Right lung (tissue), 5 donors: Measurements from ENCODE around the gene GUCA2B. TPM values are rescaled to one million over a fixed set of nuclear protein-coding genes. Genes with fewer than 3 reads are reported as not detected.
A peak's percentile ranks its signal among the peaks of the same experiment; 100 is the strongest.

ENCODE experiments used
- DNase-seq, 2 donors: peaks; one replicate each; pipeline ENCODE4 v3.0.0-alpha.2; 2013
- polyA plus RNA-seq, 5 donors: library from polyadenylated mRNA; unstranded; fragments of 120-200 nt; gene quantifications; one replicate each; pipeline versions ENCODE4 v1.2.1 to v1.2.3, GENCODE V29; 2013; ENCODE audit warnings: inconsistent platforms in 1 of 5, low replicate concordance in 1 of 5; ENCODE audit not compliant: insufficient read length in 5 of 5, insufficient read depth in 1 of 5

Gene GUCA2B
- polyA plus RNA-seq, 5 donors: not detected

DNA sequence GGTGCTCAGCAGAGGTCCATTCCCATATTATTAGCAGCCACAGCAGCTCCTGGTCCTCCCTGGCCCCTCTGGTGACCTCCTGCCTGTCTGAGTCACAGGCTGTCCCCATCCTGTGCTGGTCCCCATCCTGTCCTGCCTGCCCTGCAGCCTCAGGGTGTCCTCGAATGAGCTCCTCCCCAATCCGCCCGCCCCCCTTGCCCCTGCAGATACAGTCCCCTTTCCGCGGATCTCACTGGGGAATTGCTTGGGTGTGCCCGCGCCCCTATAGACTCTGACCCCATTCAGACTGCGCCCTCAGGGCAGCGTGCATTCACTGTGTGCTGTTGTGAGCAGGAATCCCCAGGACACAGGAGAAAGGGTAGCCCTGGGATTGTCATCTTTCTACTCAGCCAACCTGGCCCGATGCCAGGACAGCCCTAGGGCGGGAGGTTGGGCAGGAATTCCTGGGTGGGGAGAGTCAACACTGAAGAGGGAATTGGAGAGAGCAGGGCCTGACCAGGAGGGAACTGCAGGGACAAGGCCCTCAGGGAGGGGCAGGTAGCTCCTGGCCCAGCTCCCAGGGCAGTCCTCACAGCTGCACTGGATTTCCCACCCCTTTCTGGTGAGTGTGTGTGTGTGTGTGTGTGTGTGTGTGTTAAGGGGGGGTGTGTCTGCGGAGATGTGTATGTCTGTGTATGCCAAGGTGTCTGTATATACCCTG, 12.5 kb downstream of the GUCA2B start:
- peak; percentile 71 to 72 for DNase-seq

DNA sequence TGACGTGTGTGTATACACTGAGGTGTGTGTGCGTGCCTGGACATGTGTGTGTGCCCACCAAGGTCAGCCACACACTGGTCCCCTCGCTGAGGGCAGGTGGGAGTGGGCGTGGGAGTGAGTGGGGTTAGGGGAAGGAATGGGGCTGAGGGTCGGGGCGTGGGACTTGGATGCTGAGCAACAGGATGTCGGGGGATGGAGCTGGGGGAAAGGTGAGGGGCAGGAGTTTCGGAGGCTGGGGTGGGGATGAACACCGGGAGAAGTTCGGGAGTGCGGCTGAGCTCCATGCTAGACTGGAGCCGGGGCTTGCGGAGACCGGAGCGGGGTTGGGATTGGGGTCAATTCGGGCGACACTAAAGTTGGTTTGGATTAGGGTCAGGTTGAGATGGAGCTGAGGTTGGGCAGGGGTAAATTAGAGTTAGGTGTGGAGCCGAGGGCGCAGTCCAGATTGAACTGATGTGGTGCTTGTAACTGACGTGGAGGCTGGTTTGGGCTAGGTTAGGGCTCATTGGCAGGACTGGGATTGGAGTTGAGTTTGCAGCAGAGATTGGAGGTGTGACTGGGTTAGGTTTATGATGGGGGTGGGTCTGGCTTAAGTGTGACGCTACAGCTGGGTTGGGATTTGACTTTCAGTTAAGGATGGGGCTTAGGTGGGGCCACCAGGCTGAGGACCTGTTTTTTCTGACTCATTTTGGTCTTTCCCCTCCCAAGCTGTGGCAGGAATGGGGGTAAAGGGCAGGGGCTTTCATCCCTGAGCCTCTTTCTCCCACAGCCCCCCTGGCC, 14.6 kb downstream of the GUCA2B start:
- no peak for DNase-seq

DNA sequence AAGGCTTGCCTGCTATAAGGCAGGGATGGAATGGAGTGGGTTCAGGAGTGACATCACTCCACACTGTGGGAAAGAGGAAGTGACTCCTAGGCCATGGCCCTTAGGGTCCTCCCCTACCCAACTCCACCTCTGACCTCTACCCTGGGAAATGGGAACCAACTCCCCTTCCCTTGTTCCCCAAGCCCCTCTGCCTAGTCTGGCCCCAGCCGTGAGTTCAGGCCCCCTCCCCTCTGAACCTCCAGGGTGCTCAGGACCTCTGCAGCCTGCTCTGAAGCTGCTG, 15.1 kb downstream of the GUCA2B start:
- DNase-seq: no peak

DNA sequence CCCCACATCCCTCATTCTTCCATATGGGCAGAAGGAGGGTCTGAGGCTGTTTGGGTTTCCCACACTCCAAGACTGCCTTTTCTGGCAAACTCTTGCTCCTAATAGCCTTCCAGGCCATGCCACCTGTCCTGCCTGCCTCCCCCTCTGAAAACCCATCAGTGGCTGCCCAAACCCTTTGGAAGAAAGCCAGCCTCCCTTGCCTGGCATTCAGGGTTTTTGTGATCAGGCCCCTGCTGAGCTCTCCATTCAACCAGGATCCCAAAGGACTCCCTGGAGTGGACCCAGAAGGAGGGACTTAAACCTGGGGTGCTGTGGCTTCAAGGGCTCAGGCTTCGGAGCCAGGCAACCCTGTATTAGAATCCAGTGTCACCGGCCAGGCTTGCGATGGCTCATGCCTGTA, 15.6 kb downstream of the GUCA2B start:
- no peak for DNase-seq

DNA sequence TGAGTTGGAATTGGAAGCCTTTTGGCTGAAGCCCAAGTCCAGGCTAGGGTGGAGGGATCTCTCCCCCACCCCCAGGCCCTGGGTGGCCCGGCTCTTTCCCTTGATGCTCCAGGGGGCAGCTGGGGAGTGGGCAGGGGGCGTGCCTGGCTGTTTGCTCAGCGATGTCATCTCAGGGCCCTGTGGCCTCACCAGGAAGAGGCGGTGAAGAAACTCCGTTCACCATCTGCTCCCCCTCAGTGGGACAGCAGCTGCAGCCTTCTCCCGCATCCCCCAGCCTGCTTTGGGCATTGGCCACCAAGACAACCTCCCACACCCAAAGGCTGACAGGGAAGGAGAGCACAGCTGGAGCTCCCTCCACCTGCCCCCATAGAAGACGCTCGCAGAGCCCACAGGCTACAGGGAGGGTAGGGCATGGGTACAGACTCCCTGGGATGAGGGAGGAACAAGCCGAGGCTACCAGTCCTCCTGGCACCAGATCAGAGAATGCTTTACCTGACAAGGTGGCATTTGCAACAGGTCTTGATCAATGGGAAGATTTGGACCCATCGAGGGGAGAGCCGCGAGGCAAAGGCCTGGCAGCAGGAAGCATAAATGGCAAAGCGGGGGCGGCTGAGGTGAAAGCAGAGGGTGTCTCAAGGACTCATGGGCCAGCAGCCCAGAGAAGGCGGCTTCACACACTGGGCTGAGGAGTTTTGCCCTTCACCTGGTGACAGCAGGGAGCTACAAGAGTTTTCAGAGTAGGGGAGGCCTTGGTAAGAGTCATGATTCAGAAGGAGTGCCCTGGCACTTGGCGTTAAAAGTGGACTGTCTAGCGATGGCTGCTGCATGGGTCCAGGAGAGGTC, 17.8 kb downstream of the GUCA2B start:
- DNase-seq: peak in 1 of 2 donors; percentile 40

DNA sequence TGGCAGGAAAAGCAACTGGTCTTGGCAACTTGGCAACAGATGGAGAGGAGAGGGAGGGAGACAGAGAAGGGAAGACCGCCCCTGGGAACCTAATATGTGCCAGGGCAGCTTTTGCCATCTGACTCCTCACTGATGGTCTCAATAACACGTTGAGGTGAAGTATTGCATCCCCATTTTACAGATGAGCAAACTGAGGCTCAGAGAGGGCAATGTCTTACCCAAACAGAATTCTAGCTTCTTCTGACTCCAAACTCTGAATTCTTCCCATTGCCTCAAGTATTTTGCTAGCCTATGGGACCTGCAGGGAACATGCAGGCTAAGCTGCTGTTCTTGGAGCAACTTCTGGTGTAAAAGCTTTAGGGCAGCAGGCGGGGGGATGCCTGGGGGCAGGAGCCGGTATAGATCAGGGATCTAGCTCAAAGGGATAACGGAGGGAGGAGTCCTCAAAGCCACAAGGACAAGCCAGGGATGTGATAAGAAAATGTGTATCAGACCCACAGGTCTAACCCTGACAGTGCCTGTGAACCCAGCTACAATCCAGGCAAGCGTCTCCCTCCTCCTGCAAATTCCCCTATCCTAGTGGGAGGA, 18.6 kb downstream of the GUCA2B start:
- no peak for DNase-seq

DNA sequence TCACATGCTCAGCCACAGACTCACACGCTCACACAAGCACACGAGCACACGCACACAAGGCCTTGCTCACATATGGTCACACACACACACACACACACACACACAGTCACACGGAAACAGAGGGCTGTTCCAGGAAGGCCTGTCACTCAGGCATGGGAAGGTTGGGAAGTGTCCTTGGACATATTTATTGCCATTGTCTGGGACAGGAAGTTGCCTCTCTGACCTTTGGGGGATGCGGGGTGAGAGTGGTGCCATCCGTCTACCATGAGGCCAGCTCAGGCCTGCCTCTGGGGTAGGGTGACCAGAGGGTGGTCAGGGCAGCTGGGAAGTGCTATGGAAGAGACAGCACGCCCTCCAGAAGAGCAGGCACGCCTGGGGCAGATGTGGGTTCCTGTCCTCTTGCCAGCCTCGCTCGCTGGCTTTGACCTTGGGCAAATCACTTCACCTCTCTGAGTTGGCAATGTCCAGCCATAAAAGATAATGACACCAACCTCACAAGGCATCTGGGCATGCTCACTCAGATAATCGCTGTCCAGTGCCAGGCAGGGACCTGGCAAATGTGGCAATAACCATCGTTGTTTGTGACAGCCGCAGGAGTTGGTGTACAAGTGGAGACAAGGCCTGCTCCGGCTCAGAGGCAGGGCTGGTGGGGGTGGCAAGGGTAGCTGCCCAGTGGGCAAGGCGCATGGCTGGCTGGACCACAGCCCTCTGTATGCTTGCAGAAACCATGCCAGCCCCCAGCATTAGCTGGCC, 19.3 kb downstream of the GUCA2B start:
- DNase-seq: no peak

DNA sequence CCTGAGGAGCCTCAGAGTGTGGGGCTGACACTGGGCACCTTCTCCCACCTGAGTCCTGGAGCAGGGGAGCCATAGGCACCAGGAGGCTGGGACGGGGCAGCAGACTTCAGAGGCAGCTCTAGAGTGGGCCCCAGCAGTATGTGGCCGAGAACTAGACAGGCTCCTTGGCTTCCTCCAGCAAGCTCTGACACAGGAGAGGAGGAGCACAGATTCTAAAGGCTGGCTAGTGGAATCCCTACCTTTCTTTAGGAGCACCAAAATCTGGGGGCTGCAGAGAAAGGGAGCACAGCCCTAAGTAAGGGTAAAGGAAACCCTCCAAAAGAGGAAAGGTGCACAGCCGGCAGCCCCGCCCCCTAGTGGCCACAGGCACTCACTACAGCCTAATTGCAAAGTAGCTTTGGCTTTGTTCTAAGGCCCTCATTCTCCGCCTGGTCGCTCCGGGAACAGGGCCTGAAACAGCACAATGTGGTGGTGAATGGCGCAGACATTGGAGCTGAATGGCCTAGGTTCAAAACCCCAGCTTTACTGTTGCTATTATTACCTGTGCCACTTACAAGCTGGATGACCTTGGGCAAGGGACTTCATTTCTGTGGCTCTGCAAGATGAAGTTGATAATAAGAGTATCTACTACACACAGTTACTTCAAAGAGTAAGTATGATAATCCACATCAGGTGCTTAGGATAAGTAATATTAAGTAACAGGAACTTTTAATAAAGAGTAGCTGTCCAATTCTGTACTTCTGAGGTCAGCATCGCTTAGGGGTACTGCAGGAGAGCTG, 20.1 kb downstream of the GUCA2B start:
- peak in 1 of 2 donors; percentile 53 for DNase-seq

DNA sequence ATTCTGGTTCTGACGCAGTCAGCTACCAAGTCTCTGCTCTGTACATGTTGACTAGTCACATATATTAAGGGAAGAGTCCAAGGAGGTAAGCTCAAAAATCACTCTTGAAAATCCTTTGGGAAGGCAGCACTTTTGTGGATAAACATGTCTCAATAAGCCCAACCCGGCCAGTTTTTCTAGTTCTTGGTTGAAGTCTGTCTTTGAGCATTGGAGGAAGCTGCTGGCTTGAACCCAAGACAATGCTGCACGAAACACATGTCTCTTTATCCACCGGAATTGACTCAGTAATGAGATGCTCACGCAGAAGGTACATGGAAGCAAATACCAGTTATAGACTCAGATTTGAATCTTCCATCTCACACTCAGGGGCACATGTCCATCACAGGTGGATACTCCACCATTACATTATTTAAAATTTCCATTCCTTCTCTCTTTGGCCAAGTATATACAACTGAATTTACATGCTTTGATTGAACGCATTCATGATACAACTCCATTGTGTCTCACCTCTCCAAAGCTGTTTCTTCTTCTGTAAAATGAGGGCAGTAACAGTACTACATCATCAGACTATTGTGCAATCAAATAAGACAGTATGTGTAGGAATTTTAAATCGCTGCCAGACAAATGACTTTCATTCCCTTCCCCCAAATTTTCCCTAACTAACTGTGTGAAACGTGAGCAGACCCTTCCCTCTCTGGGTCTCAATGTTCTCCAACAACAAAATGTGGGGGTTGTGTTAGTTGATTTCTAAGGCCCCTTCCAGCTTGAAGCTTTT, 20.9 kb downstream of the GUCA2B start:
- DNase-seq: peak in 1 of 2 donors; percentile 34

DNA sequence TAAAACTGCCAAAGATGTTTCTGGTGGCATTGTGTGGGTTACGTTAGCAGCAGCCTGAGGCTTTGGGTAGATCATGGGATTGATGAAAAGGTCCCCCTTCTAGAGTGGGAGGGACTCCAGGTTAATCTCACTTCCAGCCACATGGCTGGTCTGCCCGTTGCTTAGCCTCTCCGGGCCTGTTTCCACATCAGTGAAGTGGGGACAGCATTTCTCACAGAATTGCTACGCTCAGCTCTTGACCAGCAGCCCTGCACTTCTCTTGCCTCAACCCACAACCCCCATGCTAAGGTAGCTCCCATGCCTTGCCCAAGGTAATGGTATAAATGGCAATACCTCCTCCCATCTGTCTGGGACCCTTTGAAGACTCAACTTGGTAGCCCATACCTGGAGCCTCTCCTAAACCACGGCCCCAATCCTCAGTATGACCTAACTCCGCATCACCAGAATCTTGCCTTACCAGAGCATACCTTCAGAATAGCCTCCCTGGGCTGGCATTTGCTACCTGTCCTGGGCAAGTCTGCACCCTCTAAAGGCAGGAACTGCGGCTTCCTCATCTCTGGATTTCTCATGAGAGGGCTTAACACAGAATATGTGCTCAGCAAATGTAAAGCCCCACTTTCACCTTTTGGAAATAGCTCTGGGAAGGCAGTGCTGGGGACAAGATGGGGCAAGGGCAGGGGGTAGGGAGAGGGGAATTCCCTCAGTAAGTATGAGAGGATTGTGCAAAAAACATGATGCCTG, 22.3 kb downstream of the GUCA2B start:
- no peak for DNase-seq

DNA sequence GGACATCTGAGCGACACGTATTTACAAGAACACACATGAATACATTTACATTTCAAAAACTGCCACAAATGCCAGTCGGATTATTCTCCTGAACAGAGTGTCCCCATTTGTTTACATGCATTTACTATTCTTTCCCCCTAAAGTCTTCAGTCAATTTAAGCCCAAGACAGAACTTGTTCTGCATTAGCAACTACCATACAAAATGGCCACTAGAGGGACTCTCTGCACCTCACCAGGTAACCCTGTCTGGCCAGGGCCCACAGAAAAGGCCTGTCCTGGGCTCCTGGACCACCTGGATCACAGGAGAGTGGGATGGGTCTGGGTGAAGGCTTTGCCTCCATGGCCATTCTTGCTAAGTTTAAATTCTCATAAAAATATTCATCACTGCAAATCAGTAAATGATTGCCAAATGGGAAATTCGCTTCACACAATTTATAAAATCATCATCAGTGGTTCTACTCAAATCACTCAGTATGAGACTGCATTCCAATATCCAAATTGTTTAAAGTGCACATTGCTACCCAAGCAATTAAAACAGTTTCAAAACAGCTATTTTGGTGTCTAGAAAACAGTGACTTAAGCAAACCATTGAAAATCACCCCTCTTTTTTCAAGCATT, 23.8 kb downstream of the GUCA2B start:
- DNase-seq: no peak

DNA sequence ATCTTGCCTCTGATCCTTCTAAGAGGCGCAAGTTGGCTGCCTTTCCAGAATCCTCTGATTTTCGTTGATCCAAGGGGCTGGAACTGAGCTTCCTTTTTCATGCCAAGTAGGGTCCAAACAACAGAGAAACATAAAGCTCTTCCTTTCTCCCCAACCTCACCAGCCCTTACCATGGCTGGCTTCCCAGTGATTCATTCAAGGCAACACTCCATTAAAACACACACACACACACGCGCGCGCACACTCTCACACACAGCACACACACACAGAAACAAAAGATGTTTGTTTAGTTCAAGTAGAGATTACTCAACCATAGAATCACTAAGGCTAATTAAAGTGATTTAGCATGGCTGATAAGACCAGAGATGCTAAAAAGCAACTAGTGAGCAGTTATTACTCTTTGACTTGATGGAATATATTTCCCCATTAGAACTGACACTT, 24.4 kb downstream of the GUCA2B start:
- DNase-seq: peak; percentile 90 to 95

DNA sequence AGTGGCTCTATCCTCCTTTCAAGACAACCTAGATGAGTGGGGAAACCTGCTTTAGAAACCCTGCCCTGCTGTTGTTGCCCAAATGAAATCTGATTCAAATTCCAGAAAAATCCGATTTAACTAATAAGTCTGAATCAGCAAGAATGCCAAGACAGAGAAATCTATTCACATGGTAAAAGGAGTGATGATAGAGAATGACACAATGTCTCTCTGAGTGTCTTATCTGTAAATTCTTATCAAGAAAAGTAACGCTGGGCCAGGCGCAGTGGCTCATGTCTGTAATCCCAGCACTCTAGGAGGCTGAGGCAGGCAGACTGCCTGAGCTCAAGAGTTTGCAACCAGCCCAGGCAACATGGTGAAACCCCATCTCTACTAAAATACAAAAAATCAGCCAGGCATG, 25.0 kb downstream of the GUCA2B start:
- no peak for DNase-seq

DNA sequence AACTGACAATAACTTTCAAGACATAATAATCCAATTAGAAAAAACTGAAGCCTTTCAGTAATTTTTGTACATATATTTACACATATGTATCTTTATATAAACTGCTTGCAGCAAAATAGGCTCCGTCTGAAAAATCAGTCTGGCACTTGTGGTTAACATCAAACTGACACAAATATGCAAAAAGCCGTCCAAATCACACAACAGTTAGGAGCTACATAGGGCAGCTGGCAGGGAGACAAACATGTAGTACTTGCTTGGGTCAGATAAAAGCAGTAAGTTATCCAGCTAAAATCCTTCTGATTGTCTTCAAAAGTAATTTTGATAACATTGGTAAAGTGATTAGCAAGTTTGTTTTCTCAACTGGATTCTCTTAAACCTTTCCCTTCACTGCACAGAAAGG, 26.1 kb downstream of the GUCA2B start:
- DNase-seq: peak in 1 of 2 donors; percentile 50

DNA sequence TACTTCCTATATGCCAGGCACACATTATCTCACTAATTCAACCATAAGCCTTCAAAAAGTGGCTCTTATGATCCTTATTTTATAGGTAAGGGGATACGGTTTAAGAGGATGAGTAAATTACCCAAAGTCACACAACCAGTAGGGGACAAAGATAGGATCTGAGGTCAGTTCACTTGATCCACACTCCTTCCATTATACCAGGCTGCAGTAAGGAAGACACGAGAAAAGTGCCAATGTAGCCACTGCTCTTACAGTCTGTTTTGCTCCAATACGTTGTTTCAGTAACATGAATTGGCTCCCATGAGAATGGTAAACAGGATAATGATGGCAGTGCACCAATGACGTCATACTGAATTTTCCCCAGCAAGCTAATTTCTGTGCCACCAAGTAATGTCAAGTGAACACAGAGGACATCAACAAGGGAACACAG, 26.7 kb downstream of the GUCA2B start:
- no peak for DNase-seq

DNA sequence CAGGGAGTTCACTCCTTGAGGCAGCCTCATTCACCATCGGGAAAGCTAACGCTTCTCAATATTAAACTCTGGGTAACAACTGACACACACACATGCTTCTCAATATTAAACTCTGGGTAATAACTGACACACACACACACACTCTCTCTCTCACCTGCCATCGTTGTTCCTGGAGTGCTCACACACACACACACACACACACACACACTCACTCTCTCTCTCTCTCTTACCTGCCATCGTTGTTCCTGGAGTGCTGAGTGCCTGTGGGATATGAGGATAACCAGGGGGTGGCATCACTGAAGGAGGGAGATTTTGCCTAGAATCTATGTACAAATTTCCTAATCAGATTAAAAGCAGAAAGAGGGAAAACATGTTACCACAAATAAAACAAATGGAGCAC, 28.5 kb downstream of the GUCA2B start:
- DNase-seq: no peak

DNA sequence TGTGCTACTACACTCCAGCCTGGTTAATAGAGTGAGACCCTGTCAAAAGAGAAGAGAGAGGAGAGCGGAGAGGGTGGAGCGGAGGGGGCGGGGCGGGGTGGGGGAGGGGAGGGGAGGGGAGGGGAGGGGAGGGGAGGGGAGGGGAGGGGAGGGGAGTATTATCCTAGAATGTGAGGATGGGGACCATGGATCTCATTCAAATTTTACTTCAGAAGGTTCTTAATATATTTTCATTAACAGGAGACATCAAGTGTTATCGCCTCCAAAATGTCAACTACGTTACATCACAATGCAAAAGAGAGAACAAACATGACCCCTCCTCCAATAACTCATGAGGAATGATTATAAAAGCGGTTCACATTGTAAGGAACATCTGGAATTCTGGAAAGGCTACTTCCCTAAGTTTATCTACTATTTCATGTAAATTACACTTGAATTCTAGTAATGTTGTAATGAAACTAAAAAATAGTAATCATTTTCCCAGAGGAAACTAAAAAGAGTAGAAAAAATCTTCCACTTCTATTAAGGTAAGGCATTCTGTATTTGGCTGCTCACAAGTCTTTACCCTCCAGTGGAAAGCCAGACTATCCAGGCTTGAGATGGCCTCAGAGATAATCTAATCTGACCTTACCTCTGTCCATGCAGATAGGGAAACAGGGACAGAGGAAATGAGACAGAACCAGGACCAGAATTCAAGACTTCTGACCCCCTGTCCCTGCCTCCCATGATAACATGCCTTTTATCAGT, 30.2 kb downstream of the GUCA2B start:
- no peak for DNase-seq

DNA sequence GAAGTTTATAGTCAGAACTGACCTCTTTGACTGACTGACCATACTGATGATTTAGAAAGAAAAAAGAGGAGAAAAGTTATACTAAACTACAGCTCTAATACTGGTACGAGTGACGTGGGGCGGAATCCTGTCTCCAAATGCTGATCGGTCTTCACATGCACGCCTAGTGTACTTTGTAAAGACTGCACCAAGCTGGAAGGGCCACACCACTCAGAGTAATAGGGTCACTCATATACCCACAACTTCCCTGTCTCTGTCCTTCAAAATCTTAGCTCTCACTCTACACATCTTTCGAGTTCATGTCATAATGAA, 30.7 kb downstream of the GUCA2B start:
- no peak for DNase-seq
